ENCODE measurements around the gene MC4R.

- TF ChIP-seq EZH2 (IDR thresholded peaks at IDR 0.05) (no peak), POLR2AphosphoS5 (IDR thresholded peaks at IDR 0.05; ENCODE audit: borderline replicate concordance, low read depth, low read length) (no peak)
Observed at GRCh38 chr18:60372132-60372531, 443 bp downstream of the MC4R start.
